Measurements from ENCODE around the gene FUT4. TPM values are rescaled to one million over a fixed set of nuclear protein-coding genes. Genes with fewer than 3 reads are reported as not detected.
"Not testable (repeated sequence)": the region's sequence is repeated elsewhere in the genome, so short reads cannot be mapped to it uniquely, and the experiment has no call there.

The FUT4 gene
- total and polyA plus RNA-seq, 4 donors, result 1.0 to 9.7 (median 7.2) TPM

DNA sequence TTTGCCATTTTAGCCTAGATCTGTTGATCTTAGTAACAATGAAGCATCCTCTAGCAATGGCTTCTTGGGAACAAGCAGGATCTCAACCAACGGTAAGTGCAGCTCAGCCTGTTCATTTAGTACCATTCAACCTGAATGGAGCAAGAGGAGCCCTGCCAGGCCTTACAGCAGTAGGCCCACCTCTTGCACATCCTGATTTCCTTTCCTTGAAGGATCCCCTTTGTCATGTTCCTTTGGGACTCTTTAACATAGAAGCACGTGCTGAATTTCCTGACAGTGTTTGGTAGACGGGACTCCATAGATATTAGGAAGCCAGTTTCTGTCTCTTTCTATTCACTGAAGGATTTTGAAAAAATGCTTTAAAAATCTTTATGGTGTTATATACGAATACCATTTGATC is 25.0 kb downstream of the FUT4 start:
- TF ChIP-seq, protein P1, sequence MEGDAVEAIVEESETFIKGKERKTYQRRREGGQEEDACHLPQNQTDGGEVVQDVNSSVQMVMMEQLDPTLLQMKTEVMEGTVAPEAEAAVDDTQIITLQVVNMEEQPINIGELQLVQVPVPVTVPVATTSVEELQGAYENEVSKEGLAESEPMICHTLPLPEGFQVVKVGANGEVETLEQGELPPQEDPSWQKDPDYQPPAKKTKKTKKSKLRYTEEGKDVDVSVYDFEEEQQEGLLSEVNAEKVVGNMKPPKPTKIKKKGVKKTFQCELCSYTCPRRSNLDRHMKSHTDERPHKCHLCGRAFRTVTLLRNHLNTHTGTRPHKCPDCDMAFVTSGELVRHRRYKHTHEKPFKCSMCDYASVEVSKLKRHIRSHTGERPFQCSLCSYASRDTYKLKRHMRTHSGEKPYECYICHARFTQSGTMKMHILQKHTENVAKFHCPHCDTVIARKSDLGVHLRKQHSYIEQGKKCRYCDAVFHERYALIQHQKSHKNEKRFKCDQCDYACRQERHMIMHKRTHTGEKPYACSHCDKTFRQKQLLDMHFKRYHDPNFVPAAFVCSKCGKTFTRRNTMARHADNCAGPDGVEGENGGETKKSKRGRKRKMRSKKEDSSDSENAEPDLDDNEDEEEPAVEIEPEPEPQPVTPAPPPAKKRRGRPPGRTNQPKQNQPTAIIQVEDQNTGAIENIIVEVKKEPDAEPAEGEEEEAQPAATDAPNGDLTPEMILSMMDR (IDR thresholded peaks at IDR 0.05; ENCODE audit: control extremely low read depth, extremely low read depth), result no peak
- ATAC-seq (ENCODE audit: insufficient read depth, low FRiP score) (no peak), DNase-seq (no peak)
- H3K9me3 ChIP-seq (ENCODE audit: control insufficient read depth in 4 of 4, insufficient read depth in 3 of 4, low read length in 3 of 4), result no peaks in the 10 kb centered on the region
- WGBS, 2 donors, result 82 to 93% methylated on average over 4 of the region's 4 CpGs
- no peak overlapping the region for H3K9ac ChIP-seq (ENCODE audit: insufficient read depth in 1 of 2, low read length in 2 of 2)
- H3K27me3 ChIP-seq (ENCODE audit: control insufficient read depth in 3 of 3, insufficient read depth in 3 of 3, low read length in 2 of 3), result no peaks in the 10 kb centered on the region
- H3K4me1 ChIP-seq (ENCODE audit: control insufficient read depth in 5 of 5, insufficient read depth in 5 of 5, low read length in 5 of 5), result peaks cover 0 to under 1% (median 0%) of the 10 kb centered on the region in 5 donors
- no peak overlapping the region for H3K27ac ChIP-seq (ENCODE audit: low read depth in 1 of 2, low read length in 1 of 2)
- H3K4me3 ChIP-seq, result no peak overlapping the region
- H3K36me3 ChIP-seq (ENCODE audit: control insufficient read depth in 4 of 4, insufficient read depth in 4 of 4, low read length in 4 of 4), result no peaks in the 10 kb centered on the region

DNA sequence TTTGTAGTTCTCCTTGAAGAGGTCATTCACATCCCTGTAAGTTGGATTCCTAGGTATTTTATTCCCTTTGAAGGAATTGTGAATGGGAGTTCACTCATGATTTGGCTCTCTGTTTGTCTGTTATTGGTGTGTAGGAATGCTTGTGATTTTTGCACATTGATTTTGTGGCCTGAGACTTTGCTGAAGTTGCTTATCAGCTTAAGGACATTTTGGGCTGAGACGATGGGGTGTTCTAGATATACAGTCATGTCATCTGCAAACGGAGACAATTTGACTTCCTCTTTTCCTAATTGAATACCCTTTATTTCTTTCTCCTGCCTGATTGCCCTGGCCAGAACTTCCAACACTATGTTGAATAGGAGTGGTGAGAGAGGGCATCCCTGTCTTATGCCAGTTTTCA is 29.3 kb downstream of the FUT4 start:
- not testable (repeated sequence) for ATAC-seq (ENCODE audit: insufficient read depth, low FRiP score); H3K36me3 ChIP-seq (ENCODE audit: control insufficient read depth in 4 of 4, insufficient read depth in 4 of 4, low read length in 4 of 4); H3K27ac ChIP-seq (ENCODE audit: low read depth in 1 of 2, low read length in 1 of 2); H3K9me3 ChIP-seq (ENCODE audit: control insufficient read depth in 4 of 4, insufficient read depth in 3 of 4, low read length in 3 of 4); H3K4me1 ChIP-seq (ENCODE audit: control insufficient read depth in 5 of 5, insufficient read depth in 5 of 5, low read length in 5 of 5); H3K27me3 ChIP-seq (ENCODE audit: control insufficient read depth in 3 of 3, insufficient read depth in 3 of 3, low read length in 2 of 3); H3K9ac ChIP-seq (ENCODE audit: insufficient read depth in 1 of 2, low read length in 2 of 2); DNase-seq; H3K4me3 ChIP-seq
- whole genome bisulfite sequencing, 2 donors, result 15 to 32% methylated on average over 2 of the region's 2 CpGs

DNA sequence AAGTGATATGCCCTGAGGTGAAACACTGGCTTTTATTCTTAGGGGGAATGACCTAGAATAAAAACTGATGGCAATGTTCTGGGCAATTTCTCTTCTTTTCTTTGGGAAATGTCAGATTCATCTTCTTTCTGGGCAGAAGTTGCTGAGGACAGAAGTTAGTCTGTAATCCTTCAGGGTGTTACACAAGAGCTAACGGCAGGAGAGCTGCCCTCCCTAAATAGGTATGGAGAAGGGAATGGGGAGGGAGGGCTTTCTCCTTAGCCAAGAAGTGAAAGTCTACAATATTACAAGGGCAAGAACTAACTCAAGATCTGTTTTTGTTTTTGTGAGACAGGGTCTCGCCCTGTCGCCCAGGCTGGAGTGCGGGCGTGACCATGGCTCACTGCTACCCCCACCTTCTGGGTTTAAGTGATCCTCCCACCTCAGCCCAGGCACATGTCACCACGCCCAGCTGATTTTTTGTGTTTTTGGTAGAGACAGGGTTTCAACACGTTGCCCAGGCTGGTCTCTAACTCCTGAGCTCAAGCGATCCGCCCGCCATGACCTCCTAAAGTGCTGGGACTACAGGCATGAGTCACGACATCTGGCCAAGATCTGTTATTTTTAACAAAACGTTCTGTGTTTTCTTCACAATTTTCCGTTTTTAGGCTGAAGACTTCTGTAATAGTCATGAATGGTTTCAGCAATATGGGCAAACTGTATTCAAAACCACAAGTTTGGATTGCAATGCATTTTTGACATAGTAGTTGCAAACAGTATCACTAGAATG is 30.7 kb downstream of the FUT4 start:
- no peak for DNase-seq
- Histone ChIP-seq H3K9me3 (ENCODE audit: control insufficient read depth in 4 of 4, insufficient read depth in 3 of 4, low read length in 3 of 4) (no peaks in the 10 kb centered on the region), H3K27ac (ENCODE audit: low read depth in 1 of 2, low read length in 1 of 2) (no peak overlapping the region), H3K27me3 (ENCODE audit: control insufficient read depth in 3 of 3, insufficient read depth in 3 of 3, low read length in 2 of 3) (no peaks in the 10 kb centered on the region), H3K4me1 (ENCODE audit: control insufficient read depth in 5 of 5, insufficient read depth in 5 of 5, low read length in 5 of 5) (peaks cover 0 to 8% (median 0%) of the 10 kb centered on the region in 5 donors), H3K36me3 (ENCODE audit: control insufficient read depth in 4 of 4, insufficient read depth in 4 of 4, low read length in 4 of 4) (no peaks in the 10 kb centered on the region), H3K4me3 (no peak overlapping the region), H3K9ac (ENCODE audit: insufficient read depth in 1 of 2, low read length in 2 of 2) (no peak overlapping the region)
- TF ChIP-seq, protein P1 (IDR thresholded peaks at IDR 0.05; ENCODE audit: control extremely low read depth, extremely low read depth), result no peak
- 32 to 64% methylated on average over 13 of the region's 13 CpGs for WGBS, 2 donors
- peak; percentile 58 for ATAC-seq (ENCODE audit: insufficient read depth, low FRiP score)

DNA sequence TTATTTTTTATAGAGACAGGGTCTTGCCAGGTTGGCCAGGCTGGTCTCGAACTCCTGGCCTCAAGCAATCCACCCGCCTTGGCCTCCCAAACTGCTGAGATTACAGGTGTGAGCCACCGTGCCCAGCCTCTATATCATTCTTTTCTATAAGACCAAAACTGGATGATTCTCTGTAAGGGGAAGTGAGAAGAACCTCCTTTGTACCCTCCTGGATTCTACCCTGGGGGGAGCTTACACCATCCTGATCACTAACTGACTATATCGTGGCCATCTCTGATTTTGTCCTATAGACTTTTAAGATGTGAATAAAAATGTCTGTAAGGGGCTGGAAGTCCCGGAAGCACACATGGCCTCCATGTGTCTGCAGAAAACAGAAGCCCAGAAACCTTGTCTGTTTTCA is 32.6 kb downstream of the FUT4 start:
- no peak overlapping the region for H3K27ac ChIP-seq (ENCODE audit: low read depth in 1 of 2, low read length in 1 of 2)
- 57 to 82% methylated on average over 5 of the region's 5 CpGs for WGBS, 2 donors

More for the DNA sequence above, 32.6 kb downstream of the FUT4 start:
- Histone ChIP-seq H3K9ac (ENCODE audit: insufficient read depth in 1 of 2, low read length in 2 of 2) (no peak overlapping the region), H3K4me3 (no peak overlapping the region), H3K36me3 (ENCODE audit: control insufficient read depth in 4 of 4, insufficient read depth in 4 of 4, low read length in 4 of 4) (no peaks in the 10 kb centered on the region), H3K4me1 (ENCODE audit: control insufficient read depth in 5 of 5, insufficient read depth in 5 of 5, low read length in 5 of 5) (peaks cover 0 to 8% (median 0%) of the 10 kb centered on the region in 5 donors), H3K27me3 (ENCODE audit: control insufficient read depth in 3 of 3, insufficient read depth in 3 of 3, low read length in 2 of 3) (no peaks in the 10 kb centered on the region), H3K9me3 (ENCODE audit: control insufficient read depth in 4 of 4, insufficient read depth in 3 of 4, low read length in 3 of 4) (no peaks in the 10 kb centered on the region)
- TF ChIP-seq, protein P1 (IDR thresholded peaks at IDR 0.05; ENCODE audit: control extremely low read depth, extremely low read depth), result no peak
- DNase-seq (no peak), ATAC-seq (ENCODE audit: insufficient read depth, low FRiP score) (no peak)
